HG03432 (cell line): Measurements from ENCODE around the gene ACKR4.
A peak's percentile ranks its signal among the peaks of the same experiment; 100 is the strongest.
"Not testable (repeated sequence)": the region's sequence is repeated elsewhere in the genome, so short reads cannot be mapped to it uniquely, and the experiment has no call there.

Experiments
- ATAC-seq: cut with Tn5 transposase; IDR thresholded peaks from one replicate; pipeline ENCODE4 v1.9.1; 2021; ENCODE audit warnings: mild to moderate bottlenecking, moderate library complexity; ENCODE audit not compliant: unreplicated experiment

The ACKR4 gene

DNA sequence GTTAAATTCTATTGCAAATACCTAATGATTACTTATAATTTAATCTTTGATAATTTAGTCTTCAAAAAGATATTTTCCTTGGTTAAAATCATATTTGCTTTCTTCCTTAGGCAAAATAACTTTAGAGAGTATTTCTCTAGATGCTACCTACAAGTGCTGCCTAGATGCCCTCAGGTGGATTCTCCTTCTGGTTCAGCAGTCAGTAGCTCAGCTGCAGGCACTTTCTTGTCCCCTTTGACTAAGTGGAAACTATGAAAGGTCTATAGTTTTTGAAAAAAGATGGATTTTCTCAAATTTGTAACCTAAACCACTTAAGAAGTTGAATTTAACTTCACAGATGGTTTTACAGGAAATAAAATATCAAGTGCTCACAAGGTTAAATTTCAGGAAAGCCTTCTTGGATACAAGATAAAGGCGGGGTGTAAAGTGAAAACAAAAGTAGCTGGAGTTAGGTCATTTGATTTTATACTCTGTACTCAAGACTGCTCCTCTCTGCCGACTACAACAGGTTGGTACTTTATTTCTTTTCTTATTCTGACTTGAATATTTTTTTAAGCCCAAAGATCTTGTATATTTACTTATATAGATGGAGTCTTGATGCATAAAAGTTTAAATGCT is at the start of gene ACKR4:
Gene ACKR4, plus strand, starts transcription at position 455 of the 618 bp plus-strand sequence. CDS start 3,128 bp downstream, outside the sequence.
- ATAC-seq = no peak

DNA sequence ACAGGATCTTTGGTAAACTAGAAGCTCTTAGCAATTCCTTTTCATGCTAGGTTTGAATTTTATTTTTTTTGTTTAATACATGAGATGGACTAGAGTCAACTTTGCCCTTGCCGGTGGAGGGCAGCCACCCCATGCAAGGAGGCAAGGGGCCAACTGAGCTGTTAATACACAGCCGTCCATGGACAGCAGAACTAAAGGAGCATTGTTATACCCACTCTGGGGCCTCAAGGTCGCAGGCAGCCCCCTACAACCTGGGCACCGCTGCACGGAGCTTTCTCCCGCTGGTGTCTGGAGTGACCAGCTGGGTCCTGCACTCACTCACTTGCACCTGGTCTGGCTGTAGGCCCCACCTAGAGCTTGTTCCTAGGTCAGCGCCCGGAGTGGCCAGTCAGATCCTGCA is 47.9 kb upstream of the ACKR4 start:
- no peak for ATAC-seq

DNA sequence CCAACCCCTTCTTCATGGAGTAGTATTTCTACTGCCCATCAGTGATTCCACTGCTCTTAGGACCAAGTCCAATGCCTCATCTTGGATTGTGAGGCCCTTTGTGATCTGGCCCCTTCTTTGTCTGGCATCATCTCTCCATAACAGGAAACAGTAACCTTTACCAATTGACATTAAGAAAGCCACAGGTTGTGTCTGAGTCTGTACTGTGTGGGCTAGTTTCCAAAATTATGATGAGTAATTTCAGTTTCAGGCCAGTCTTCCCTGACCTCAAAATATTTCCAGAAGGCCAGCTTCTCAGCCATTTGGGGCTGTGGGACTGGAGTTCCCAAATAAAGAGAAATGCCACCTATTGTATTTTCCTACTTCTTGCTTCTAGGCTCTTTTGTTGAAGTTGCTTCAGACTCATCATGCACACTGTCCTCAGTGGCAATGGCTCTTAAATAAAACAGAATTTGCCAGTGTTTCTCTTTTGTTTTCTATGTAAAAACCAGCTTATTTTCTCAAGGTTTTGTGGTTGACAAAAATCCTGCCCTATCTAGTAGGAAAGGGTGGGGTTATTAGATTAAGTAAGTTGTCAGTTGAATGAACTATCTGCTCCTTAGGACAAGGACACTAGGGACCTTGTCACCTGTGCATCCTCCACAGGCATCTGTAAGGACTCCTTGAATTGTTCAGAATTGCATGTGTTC is 47.0 kb upstream of the ACKR4 start:
- ATAC-seq = peak; percentile 86

DNA sequence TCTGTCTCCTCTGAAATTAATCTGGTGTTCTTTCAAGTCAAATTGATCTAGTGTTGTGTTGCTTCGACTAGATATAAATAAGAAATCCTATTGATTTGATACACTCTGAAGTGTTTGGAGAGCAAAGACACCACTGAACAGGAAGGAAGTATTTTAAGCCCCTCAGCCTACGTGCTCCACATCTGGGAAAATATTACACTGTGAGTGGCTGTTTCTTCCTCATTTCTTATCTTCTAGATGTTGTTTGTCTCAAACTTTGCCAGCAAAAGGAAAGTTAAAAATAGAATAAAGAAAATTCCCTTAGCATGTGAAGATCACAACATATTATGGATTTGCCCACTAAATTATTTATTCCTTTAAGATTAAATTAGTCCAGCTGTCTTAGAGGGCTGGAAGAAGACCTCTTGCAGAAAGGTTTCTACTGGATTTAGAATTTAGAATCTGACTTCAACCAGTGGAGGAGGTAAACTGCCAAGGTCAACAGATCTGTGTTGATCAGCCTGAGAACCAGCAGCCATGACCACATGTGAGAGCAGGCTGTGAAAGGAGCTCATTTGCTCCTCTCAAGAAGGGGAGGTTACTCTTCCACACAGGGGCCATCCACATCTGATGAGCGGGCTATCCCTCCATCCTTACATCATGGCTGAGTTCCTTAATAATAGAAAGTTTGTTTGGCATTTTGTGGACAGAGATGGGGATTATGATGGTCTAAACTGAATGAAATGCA is 46.3 kb upstream of the ACKR4 start:
- ATAC-seq = peak; percentile 14

DNA sequence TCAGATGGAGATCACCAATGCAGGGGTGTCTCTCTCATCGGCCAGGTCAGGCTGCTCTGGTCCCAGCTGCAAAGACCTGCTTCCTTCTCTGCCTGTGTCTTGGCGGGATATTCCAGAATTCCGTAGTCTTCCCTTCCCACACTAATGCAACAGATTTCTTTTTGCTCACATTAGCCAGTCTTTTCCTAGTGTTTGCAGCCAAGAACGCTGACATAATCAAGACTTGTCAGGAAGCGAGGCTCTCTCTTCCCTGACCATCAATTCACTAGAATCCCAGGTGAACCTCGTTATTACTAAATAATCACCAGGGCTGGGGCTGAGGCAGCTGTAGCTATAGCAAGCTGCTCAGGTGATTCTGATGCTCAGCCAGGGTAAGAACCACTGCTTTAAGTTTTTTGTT is 43.2 kb upstream of the ACKR4 start:
- no peak for ATAC-seq

DNA sequence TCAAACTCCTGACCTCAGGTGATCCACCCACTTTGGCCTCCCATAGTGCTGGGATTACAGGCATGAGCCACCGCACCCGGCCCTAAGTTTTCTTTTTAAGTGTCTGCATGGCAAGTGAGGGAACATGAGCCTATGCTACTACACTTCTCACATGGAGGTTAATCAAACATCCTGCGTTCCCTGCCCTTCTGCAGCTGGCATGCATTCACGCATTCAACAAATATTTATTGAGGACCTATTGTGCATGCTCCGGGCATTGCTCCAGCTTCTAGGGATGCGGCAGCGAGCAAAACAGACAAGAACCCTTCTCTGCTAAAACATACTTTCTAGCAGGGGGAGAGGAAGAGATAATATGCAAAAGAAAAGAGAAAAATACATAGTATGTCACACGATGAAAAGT is 42.6 kb upstream of the ACKR4 start:
- ATAC-seq = no peak

DNA sequence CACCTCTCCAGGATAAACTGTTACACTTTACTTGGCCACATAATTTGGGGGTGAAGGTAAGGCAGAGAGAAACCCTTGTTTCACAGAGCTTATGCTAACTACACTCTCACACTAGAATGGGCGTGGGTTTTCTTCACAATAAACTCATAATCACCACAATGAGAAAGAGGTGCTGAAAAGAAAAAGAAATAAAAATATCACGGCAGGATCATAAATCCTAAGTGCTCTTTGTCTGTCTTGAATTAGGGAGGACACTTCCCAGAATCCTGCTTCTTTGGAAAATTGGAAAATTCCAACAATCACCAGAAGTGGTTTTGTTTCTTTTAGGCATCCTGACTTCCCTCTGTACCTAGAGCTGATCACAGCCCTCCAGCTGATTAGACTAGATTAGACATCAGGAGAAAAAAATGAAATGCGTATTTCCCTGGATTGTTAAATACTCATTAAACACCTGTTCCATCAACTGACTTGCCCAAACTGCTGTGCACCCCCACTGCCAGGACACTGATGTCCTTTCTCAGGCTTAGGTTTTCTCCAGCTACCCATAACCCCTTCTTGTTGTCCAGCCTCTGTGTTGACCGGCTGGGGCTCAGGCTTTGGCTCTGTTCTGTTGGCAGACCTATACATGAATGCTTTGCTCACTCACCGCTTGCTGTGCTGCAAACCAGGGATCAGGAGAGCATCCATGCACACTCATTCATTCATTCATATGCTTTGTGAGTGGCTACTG is 41.6 kb upstream of the ACKR4 start:
- ATAC-seq = no peak

DNA sequence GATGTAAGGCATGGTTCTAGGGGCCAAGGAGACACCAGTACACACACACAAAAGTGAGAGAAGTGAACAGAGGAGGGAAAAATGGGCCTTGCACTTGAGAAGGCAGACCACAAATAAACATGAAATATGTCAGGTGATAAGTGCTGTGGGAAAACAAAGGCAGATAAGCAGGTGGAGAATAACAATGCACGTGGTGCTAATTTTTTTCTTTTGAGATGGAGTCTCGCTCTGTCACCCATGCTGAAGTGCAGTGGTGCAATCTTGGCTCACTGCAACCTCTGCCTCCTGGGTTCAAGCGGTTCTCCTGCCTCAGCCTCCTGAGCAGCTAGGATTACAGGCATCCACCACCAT is 41.1 kb upstream of the ACKR4 start:
- not testable (repeated sequence) for ATAC-seq

DNA sequence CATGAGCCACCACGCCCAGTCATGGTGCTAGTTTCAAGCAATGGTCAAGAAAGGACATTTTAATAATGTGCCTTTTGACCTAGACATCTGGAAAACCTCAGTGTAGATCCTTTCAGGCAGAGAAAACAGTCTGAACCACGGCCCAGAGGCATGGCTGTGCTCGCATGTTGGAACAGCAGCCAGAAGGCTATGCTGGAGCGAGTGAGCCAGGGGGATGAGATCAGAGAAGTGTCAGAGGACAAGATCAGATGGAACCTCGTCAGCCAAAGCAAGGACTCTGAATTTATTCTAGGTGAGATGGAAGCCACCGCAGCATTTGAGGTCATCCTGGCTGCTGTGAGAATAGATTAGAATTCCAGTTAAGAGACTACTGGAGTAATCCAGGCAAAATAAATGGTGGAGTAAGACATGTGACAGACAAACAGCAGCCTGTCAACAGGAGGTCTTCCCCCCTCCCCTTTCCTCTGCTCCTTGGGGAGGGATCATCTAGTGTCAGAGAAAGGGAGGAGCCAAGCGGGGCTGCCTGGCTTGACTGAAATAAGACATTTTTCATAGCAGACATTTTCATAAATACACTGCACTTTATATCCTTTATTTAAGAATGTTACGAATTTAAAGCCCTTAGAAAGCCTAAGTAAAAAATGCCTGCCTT is 40.4 kb upstream of the ACKR4 start:
- ATAC-seq = no peak

DNA sequence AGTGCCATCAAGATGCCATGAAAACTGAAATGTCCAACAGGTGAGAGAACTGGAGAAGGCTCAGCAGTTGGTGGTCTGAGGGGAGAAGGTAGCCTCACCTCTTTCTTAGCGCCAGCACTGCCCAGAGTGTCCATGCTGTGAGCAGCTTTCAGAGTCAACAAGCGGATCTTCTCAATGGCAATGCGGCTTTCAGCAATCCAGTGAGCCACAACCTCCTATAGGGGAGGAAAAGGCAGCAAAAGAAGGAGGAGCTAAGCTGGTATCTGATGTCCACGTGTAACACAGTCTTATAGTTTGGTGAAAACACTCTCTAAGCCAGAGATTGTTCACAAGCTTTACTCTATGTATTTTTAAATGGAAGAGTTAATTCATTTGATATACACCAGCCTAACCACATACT is 36.1 kb upstream of the ACKR4 start:
- no peak for ATAC-seq

DNA sequence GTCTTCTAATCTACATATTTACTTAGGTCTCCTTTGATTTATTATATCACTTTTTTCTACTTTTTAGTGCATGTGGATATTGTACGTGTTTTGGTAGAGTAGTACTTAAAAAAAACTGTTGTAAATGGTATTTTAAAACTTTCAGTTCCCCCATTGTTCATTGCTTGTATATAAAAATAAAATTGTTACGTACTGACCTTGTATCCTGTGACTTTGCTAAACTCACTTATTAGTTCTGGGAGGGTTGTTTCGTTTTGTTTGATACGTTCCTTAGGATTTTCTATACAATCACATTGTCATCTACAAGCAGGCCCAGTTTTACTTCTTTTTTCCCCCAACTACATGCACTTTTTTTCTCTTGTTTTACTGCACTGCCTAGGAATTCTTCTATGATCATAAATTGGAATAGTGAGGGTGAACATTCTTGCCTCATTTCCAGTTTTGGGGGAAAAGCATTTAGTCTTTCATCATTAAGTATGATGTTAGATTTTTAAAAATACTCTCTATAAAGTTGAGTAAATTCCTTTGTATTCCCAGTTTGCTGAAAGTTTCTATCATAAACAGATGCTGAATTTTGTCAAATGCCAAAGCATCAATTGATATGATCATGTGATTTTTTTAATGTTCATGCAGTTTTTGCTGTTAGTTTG is 33.5 kb upstream of the ACKR4 start:
- no peak for ATAC-seq

DNA sequence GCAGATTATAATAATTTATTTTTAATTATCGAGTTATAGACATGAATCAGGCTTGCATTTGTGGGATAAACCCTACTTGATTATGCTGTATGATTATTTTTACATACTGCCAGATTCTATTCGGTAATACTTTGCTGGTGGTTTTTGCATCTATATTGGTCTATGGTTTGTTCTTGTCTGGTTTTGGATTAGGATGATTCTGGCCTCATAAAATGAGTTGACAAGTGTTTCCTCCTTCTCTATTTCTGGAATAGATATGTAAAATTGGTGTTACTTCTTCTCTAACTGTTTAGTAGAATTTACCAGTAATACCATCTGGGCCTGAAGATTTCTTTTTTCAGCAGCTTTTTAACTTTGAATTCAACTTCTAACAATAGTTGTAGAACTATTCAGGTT is 33.0 kb upstream of the ACKR4 start:
- no peak for ATAC-seq

DNA sequence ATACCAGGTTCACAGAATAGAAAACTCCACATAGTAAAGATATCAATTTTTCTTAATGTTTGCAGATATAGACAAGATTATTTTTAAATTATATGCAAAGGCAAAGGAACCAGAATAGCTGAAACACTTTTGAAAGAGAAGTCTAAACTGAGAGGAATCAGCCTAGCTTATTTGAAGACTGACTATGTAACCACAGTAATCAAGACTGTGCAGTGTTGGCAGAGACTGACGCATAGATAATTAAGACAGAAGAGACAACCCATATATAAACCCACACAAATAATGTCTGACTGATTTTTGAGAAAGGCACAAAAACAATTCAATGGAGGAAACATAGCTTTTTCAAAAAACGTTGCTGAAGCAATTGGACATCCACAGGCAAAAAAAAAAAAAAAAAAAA is 28.6 kb upstream of the ACKR4 start:
- no peak for ATAC-seq

DNA sequence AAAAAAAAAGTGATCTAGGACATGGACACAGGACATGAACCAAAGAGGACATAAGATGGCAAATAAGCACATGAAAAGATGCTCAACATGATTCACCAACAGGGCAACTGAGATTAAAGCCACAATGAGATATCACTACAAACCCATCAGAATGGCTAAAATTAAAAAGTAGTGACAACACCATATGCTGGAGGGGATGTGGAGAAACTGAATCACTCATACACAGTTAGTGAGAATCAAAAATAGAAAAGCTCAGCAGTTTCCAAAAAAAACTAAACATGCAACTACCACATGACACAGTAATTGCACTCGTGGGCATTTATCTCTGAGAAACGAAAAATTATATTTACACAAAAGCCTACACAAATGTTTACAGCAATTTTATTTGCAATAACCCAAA is 27.9 kb upstream of the ACKR4 start:
- no peak for ATAC-seq

DNA sequence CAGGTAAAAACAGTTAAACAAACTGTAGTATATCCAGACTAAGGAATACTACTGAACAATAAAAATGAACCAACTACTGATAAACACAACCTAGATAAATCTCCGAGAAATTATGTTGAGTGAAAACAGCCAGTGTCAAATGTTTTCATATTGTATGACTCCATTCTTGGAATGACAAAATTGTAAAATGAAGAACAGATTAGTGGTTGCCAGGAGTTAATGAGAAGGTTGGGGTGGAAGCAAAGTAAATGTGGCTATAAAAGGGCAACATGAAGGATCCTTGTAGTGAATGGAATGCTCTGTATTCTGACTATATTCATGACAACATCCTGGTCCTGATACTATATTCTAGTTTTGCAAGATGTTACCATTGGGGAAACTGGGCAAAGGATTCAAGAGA is 27.5 kb upstream of the ACKR4 start:
- ATAC-seq = no peak

DNA sequence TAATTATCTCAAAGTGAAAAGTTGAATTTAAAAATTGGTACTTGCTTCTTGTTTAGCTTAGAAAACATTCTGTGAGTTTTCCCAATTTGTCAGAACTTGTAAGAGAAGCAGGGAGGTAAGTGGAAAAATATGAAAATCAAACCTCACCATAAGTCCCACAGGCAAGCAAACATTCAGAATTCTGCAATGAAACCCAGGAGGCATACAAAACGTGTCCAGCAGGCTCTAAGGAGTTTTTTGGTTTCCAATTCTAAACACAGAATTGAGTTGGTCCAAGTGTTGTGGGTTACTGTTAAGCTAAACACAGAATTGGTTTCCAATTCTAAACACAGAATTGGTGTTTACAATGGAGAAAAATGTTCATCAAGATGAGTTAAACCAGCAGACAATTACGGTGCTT is 27.1 kb upstream of the ACKR4 start:
- no peak for ATAC-seq

DNA sequence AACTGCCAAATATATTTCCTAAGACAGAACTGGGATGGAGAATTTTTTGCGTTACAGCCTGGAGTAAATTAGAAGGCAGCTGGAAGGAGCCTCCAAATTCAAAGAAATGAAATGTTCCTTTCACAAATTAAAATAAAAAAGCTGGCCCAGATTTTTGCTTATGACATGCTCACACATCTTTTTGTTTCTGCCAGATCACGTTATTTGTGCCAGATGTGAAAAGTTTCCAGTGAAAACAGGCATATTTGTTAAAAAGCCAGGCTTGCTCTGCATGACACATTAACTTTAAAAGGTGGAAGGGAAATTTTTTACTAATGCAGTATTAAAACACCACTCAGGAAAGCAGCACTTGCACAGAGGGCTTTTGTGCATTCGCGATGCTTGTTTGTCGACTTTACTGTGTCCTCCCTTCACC is 23.3 kb upstream of the ACKR4 start:
- no peak for ATAC-seq

DNA sequence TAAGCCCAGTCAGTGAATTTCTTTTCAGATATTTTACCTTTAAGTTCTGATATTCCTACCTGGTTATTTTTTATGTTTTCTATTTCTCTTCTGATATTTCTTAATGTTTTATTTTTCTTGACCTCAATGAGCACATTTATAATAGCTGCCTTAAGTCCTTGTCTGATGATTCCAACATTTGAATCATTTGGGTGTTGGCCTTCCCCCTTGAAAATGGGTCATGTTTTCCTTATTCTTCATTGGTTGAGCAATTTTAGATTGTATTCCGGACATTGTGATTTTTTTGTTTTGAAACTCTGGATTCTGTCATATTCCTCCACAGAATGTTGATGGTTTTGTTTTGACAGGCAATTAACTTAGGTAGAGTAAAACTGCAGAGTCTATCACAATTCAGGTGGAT is 9.7 kb upstream of the ACKR4 start:
- ATAC-seq = no peak

DNA sequence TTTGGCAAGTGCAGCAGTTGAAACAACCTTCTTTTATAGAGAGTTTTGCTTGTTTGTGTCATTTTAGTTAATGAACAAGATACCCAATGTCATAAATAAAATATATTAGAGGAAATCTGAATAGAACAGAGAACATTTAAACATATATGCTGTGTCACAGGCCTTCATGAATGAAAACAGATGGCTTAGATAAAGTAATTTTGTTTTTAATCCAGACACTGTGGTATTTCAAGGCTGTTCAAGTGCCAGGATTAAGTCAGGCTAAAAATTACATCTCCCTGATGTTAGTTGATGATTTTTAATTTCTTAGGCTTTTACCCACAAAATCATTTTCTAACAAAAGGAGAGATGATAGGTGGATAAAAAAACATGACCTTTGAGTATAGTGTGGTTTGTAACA is 4.9 kb upstream of the ACKR4 start:
- no peak for ATAC-seq

DNA sequence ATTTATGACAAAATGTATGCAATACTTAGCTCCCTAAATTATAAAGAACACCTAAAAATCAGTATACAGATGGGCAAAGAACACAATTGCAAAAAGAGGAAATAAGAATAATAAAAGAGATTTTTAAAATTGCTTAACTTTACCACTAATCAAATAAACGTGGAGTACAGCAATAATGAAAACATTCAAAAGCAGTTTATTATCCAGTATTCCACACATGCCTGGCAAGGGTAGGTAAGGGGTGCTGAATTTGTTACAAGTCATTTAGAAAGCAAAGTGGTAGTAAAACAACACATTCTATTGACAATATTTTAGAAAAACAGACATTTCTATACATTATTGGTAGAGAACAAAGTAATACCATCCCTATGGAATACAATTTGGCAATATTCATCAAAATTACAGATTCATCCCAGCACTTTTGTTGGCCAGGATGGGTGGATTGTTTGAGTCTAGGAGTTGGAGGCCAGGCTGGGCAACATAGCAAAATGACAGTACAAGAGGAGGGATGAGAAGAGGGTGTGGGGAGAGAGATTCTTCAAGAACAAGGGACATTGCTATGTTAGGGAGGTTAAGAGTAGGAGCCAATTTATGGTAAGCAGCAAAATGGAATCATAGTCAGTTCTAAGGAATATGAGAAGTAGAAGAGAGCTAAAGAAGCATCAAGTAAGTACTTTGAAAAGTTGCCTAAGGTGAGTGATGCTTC is 3.7 kb upstream of the ACKR4 start:
- ATAC-seq = no peak
